ENCODE data around the gene CRABP1.
"Not testable (repeated sequence)": the region's sequence is repeated elsewhere in the genome, so short reads cannot be mapped to it uniquely, and the experiment has no call there.

The CRABP1 gene

DNA sequence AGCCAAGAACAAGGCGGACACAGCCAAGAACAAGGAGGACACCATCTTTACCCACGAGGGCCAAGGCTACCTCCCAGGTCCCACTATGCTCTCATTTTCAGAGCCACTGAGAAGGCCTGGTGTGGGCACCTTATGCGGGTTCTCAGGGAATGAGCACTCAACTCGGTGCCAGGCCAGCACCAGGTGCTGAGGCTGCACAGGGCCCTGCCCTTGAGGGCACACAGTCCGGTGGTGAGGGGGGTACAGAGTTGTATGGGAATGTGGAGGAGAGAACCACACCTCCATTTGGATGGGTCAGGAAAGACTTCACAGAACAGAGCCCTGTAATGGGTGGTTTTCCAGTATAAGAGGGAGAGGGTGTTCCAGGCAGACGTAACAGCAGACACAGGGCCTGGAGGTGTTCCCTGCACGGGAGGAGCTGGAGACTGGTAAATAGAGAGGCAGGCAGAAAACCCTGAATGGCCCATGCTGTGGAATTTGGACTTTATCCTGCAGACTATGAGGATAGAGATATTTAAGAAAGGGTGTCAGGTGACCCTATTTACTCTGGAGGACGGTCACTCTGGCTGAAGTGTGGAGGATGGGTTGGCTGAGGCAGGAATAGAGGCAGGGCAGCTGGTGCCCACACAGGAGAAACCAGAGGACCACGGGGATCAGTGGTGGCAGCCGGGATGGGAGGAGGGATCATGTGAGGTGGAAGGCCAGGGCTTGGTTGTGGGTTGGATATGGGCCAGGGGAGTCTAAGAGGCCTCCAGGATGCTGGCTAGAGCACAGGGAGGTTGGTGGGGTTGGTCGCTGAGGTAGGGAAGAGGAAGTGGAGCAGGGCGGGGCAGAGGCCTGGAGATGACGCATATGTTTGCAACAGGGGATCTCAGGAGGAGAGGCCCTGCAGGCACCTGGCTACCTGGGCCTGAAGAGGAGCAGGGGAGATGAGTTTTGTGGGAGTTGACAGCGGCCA is 34.6 kb downstream of the CRABP1 start:
- DNase-seq (ENCODE audit: low spot score) = no peak

DNA sequence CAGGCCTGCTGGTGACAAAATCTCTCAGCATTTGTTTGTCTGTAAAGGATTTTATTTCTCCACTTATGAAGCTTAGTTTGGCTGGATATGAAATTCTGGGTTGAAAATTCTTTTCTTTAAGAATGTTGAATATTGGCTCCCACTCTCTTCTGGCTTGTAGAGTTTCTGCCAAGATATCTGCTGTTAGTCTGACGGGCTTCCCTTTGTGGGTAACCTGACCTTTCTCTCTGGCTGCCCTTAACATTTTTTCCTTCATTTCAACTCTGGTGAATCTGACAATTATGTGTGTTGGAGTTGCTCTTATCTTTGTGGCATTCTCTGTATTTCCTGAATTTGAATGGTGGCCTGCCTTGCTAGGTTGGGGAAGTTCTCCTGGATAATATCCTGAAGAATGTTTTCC is 40.0 kb downstream of the CRABP1 start:
- not testable (repeated sequence) for DNase-seq (ENCODE audit: low spot score)

DNA sequence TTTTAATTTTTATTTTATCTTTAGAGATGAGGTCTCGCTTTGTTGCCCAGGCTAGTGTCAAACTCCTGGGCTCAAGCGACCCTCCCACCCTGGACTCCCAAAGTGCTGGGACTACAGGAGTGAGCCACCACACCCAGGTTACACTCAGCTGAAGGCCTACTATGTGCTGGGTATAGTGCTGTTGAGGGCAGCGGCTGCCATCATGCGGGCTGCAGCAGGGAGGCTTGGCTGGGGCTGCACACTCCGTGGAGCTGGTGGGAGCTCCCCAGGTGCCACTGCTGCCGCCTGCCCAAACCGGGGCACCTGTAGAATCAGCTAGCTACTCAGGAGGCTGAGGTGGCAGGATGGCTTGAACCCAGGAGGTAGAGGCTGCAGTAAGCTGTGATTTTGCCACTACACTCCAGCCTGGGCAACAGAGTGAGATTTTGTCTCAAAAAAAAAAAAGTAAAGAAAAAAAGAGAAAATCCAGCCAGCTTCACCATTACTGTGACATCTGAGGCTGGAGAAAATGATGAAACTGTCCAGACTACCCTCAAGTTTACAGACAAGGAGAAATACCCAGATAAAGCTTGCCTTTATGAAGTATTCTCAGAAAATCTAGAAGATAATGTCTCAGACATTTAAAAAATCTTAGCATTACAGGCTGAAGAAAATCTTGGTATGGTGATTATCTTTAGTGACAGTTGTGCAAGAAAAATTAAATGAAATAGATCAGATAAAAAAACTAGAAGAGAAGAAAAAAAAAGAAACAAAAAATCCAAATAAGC is 42.1 kb downstream of the CRABP1 start:
- no peak for DNase-seq (ENCODE audit: low spot score)

GRCh38 chr15:78384651-78385050 is 44.5 kb downstream of the CRABP1 start:
- no peak for DNase-seq (ENCODE audit: low spot score)

DNA sequence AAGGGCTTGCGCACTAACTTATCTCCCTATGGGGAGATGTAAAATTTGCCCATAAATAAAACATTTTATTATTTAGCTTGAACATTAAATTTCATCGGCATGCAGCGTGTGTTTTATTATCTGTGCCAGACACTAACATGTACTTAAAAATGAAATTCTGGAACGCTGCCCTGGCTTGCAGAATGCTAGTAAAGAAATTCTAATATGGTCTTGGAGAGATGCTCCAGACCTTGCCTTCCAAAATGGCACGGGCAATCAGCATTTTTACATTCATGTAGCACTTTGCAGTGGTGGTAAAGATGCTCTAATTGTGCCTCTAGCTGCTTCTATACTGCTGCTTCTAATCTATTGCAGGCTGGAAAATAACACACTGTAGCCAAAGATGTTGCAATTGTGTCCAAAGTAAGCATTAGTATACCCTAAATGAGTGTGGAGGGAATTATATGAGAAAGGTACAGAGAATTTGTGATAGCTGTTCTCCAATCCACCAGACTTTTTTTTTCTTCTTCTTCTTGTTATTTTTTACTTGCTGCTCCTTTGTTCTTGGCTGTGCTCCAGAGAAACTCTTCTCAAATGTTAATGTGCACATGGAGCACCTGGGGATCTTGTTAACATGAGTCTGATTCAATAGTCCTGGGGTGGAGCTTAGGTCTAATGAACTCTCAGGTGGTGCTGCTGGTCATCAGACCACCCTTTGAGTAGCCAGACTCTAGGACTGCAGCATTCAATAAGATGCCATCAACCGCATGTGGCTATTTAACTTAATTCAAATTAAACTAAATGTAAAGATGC is 47.3 kb downstream of the CRABP1 start:
- no peak for DNase-seq (ENCODE audit: low spot score)

- no peak for DNase-seq (ENCODE audit: low spot score)
These were observed 48.7 kb downstream of the CRABP1 start for GRCh38 chr15:78388865-78389264.

- DNase-seq (ENCODE audit: low spot score) = no peak
These were observed 49.2 kb downstream of the CRABP1 start for GRCh38 chr15:78389322-78389721.

DNA sequence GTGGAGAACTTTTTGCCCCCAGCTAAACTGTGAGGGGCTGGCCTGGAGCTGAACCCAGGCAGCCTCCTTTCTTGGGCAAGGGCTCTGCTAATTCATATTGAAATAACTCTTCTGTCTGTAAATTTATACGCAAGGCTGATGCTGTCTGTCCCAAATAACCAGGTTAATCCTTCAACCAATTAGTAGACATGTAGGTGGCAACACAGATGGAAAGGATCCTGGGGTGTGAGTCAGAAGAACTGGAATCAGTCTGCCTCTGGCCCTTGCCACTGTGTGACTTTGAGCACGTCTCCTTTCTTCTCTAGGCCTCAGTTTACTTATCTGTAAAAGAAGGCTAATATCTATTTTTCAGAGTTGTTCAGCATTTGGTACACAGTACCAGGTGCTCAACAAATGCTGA is 49.6 kb downstream of the CRABP1 start:
- DNase-seq (ENCODE audit: low spot score) = no peak

DNA sequence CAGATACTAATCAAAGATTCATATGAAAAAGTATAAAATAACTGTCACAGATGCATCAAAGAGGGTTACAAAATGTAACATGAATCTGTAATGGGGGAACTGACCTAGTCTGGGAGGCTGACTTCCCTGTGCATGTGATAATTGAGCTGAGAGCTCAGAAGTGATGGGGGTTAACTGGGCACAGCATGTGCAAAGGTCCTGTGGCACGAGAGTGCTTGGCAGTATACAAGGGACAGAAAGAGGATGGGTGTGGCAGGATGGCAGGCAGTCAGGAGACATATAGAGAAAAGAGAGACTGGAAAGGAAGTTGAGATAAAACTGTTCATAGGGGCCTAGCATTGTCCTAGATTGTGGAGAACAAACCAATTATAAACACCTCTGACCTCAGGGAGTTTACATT is 50.1 kb downstream of the CRABP1 start:
- no peak for DNase-seq (ENCODE audit: low spot score)

- DNase-seq (ENCODE audit: low spot score) = no peak
These were observed 50.7 kb downstream of the CRABP1 start for GRCh38 chr15:78390826-78391225.

DNA sequence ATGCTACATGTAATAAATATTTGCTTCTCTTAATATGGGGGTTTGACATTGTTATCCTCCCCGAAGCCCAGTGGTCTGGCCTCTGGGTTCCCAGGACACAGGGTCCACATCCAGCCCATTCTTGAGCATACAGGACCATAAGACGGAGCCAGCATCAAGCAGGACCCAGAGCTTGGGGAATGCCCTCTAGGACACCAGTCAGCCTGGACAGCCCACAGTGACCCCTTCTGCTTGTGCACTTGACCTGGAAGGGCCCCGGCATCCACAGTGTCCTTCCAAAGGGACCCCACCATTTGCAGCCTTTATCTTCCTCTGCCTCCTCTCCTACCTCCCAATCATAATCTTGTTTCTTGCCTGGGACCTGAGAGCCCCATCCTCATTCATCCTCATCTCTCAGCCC is 51.6 kb downstream of the CRABP1 start:
- no peak for DNase-seq (ENCODE audit: low spot score)

GRCh38 chr15:78392430-78392829 is 52.3 kb downstream of the CRABP1 start:
- DNase-seq (ENCODE audit: low spot score) = no peak

GRCh38 chr15:78393137-78393536 is 53.0 kb downstream of the CRABP1 start:
- no peak for DNase-seq (ENCODE audit: low spot score)

- no peak for DNase-seq (ENCODE audit: low spot score)
These were observed 53.9 kb downstream of the CRABP1 start for GRCh38 chr15:78394026-78394425.

DNA sequence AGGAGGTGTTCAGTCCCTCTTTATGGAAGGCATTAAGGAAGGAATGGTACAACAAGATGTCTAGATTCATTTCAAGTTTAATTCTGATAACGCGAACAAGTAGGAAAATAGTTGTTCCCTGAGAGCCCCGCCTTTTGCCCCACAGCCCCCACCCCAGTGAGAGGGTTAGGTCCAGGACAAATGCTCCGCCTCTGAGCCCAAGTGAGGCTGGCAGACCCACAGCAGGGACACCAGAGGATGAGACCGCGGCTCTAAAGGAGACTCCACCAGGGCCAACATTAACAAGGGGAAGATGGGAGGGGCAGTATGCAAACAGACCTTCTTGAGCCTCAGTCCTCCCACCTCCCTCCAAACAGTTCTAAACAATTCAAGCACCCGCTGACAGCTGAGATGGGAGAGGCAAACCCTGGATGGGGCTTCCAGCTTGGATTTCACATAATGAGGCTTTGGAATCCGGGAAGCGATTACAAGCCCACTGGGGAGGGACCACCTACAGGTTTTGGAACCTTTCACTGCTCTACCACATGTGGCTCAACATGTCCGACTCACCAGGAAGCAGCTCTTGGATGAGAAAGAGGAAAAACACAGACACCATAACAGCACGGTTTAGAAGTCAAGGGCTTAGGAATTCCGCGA is 54.9 kb downstream of the CRABP1 start:
- DNase-seq (ENCODE audit: low spot score) = peak; percentile 57

- DNase-seq (ENCODE audit: low spot score) = no peak
These were observed 56.1 kb downstream of the CRABP1 start for GRCh38 chr15:78396186-78396814.

DNA sequence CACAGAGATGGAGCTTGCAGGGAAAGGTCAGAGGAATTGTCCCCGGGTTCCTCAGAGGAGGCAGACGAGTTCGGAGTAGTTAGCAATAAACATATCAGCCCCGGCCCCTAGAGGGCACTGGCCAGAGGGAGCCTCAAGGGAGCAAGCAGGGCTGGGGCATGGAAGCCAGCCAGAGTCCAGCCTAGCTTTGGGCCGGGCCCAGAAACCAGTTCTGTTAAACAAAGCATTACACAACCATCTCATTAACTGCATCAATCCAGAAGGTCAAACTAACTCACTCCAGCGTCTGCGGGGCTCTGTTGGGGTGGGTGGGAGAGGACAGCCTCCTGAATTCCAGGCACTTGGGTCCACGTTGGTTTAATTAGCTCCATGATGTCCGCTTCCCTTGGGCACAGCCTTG is 56.8 kb downstream of the CRABP1 start:
- DNase-seq (ENCODE audit: low spot score) = no peak

GRCh38 chr15:78397382-78397781 is 57.2 kb downstream of the CRABP1 start:
- no peak for DNase-seq (ENCODE audit: low spot score)

Measured in ecto neural progenitor cell (in vitro differentiated cells).